Gastrocnemius medialis (tissue), 4 donors: Measurements from ENCODE around the gene MOV10. TPM values are rescaled to one million over a fixed set of nuclear protein-coding genes. Genes with fewer than 3 reads are reported as not detected.
"Not testable (repeated sequence)": the region's sequence is repeated elsewhere in the genome, so short reads cannot be mapped to it uniquely, and the experiment has no call there.

Experiments
- ATAC-seq, 2 donors: fragments of 150-250 bp; one replicate each; pipeline ENCODE4 v1.9.1; 2016
- DNase-seq, 2 donors: peaks; one replicate each; pipeline ENCODE4 v3.0.0-alpha.2; 2019
- H3K27ac ChIP-seq, 4 donors: fragments of 200-600 bp; sonication (generic); 1 replicate in 1 of 4; 2 replicates in 3 of 4; pipeline ENCODE4 v1.5.1; 2016 to 2018; ENCODE audit warnings: mild to moderate bottlenecking in 2 of 4, moderate library complexity in 1 of 4
- H3K27me3 ChIP-seq, 3 donors: fragments of 200-600 bp; sonication (generic) in 2 of 3; 1 replicate in 1 of 3; 2 replicates in 2 of 3; pipeline versions ENCODE4 v1.5.1 to v1.6.0; 2016 to 2019; ENCODE audit warnings: mild to moderate bottlenecking in 1 of 3, moderate library complexity in 1 of 3
- H3K36me3 ChIP-seq, 2 donors: fragments of 200-600 bp; sonication (generic) in 1 of 2; one replicate each; pipeline ENCODE4 v1.5.1; 2017 to 2018
- H3K4me1 ChIP-seq, 2 donors: fragments of 200-600 bp; sonication (generic) in 1 of 2; one replicate each; pipeline ENCODE4 v1.5.1; 2016 to 2017; ENCODE audit warnings: mild to moderate bottlenecking in 2 of 2
- H3K4me3 ChIP-seq, 4 donors: fragments of 200-600 bp; sonication (generic) in 3 of 4; 1 replicate in 1 of 4; 2 replicates in 3 of 4; pipeline ENCODE4 v1.5.1; 2016 to 2019; ENCODE audit warnings: mild to moderate bottlenecking in 2 of 4
- H3K9me3 ChIP-seq, 3 donors: fragments of 200-600 bp; sonication (generic) in 2 of 3; 1 replicate in 1 of 3; 2 replicates in 2 of 3; pipeline ENCODE4 v1.5.1; 2016 to 2019
- CTCF ChIP-seq, 5 experiments: fragments of 450-650 bp in 3 of 5; fragments of 200-600 bp in 2 of 5; sonication (generic) in 2 of 5; IDR thresholded peaks in 4 of 5; conservative IDR thresholded peaks in 1 of 5; 1 replicate in 4 of 5; 2 replicates in 1 of 5; pipeline ENCODE4 v1.5.1; 2016 to 2019; ENCODE audit warnings: antibody characterized with exemption in 5 of 5, mild to moderate bottlenecking in 3 of 5, moderate library complexity in 3 of 5
- POLR2A ChIP-seq, 2 donors: fragments of 450-650 bp; IDR thresholded peaks; one replicate each; pipeline ENCODE4 v1.6.1; 2017; ENCODE audit warnings: antibody characterized with exemption in 2 of 2, mild to moderate bottlenecking in 2 of 2, moderate library complexity in 2 of 2
- in situ Hi-C, 4 donors: fragments of 200-750 bp; cut with MboI; loops; one replicate each; pipeline versions ENCODE4 v1.15.0 to v1.8.0; 2017; ENCODE audit warnings: low sequenced_read_pairs in 4 of 4
- intact Hi-C: fragments of 100-400 bp; cut with DNase I; formaldehyde crosslinking; loops from one replicate; pipeline ENCODE4 v1.15.1; 2023; ENCODE audit warnings: low total_unique reads
- total RNA-seq, 4 donors: library from RNA; depleted of rRNA; stranded (reverse); fragments of >200 nt; gene quantifications; one replicate each; pipeline versions ENCODE4 v1.1.0 to v1.2.3, GENCODE V29; 2016

The MOV10 gene
- total RNA-seq, 4 donors from 2014 or later: 2.8 to 7.2 (median 4.8) TPM

GRCh38 chr1:112636056-112636455 lies 38.4 kb upstream of the MOV10 start:
- intact Hi-C loops: no loop called here
- Histone ChIP-seq H3K27me3 (no peaks in the 10 kb centered on the region), H3K9me3 (no peaks in the 10 kb centered on the region), H3K27ac (peak overlapping the region in 3 of 4 donors; percentile 22 to 52 (median 33)), H3K4me1 (peaks cover 27 to 41% of the 10 kb centered on the region in 2 donors), H3K36me3 (peaks cover 0 to 4% of the 10 kb centered on the region in 2 donors), H3K4me3 (no peak overlapping the region)
- no peak for DNase-seq
- no peak for TF ChIP-seq POLR2A (IDR thresholded peaks at IDR 0.05)
- ATAC-seq: no peak
- in situ Hi-C loops: no loop called here

DNA sequence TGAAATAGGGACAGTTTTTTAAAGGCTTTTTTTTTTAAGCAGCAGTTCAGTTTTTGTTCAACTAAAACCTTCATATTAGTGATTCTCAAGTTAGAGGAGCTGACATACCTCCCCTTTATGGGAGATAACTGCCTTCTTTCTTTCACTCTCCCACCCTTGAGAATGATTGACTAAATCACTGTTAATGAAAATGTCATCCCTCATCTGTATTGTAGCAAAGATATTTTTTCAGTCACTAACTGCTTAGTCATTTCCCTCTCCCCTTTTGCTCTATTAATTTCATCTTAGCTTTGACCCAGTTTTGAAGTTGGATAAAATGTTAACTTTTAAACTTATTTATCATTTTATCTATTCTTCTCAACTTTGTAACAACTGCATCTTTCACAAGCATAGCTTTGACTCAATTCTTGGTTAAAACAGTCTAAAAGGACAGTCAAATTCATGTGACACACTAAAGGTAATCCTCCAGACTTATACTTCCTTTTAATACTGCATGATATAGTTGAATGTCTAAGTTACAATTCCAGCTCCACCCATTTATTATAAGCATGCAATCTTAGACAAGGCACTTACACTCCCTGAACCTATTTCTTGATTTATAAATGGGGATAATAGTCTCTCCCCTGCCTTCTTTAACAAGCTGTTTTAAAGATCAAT lies 37.7 kb upstream of the MOV10 start:
- in situ Hi-C loops: no loop called here
- Histone ChIP-seq H3K9me3 (no peaks in the 10 kb centered on the region), H3K36me3 (no peaks in the 10 kb centered on the region), H3K4me1 (peaks cover 22 to 37% of the 10 kb centered on the region in 2 donors), H3K4me3 (no peak overlapping the region), H3K27ac (peak overlapping the region; percentile 22 to 52 (median 31)), H3K27me3 (no peaks in the 10 kb centered on the region)
- ATAC-seq: no peak
- no peak for DNase-seq
- intact Hi-C loops: no loop called here
- no peak for TF ChIP-seq POLR2A (IDR thresholded peaks at IDR 0.05)
- TF ChIP-seq CTCF (IDR thresholded peaks at IDR 0.05 in 4 of 5, conservative IDR thresholded peaks at IDR 0.05 in 1 of 5): no peak

DNA sequence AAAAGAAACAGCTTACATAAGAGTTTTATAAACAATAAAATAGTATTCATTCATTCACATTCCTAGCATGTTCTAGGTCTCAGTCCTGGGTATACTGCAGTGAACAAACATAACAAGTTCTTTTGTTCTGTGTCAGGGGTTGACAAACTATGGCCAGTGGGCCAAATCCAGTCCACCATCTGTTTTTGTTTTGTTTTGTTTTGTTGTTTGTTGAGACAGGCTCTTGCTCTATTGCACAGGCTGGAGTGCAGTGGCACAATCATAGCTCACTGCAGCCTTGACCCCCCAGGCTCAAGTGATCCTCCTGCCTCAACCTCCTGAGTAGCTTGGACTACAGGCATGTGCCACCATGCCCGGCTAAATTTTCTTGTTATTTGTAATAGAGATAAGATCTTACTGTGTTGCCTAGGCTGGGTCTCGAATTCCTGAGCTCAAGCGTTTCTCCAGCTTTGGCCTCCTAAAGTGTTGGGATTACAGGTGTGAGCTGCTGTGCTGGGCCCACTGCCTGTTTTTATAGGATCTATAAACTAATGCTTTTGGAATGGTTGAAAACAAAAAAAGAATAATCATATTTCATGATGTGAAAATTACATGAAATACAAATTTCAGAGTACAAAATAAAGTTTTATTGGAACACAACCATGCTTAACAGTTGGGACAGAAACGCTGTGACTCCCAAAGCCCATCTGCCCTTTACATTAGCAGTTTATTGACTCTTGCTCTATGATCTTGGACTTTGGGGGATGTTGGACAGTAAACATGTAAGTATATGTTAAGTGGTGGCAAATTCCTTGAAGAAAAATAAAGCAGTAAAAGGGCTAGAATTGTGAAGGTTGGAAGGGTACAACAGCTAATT lies 37.0 kb upstream of the MOV10 start:
- peak overlapping the region in 2 of 4 donors; percentile 33 to 52 for H3K27ac ChIP-seq

DNA sequence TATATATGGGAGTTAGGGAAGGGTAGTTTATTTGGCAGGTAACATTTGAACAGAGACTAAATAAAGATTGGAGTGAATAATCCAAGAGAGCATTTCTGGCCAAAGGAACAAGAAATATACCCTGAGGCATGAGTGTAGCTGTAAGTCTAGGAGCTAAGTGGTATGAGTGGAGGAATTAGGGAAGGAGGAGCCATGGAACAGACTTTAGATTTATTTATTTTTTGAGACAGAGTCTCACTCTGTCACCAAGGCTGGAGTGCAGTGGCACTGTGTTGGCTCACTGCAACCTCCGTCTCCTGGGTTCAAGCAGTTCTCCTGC lies 36.4 kb upstream of the MOV10 start:
- peaks cover 17 to 37% of the 10 kb centered on the region in 2 donors for H3K4me1 ChIP-seq
- DNase-seq (no peak), ATAC-seq (no peak)
- H3K27me3 ChIP-seq: no peaks in the 10 kb centered on the region
- no peaks in the 10 kb centered on the region for H3K36me3 ChIP-seq
- TF ChIP-seq POLR2A (IDR thresholded peaks at IDR 0.05): no peak
- no peaks in the 10 kb centered on the region for H3K9me3 ChIP-seq
- intact Hi-C loops: no loop called here
- no peak overlapping the region for H3K4me3 ChIP-seq
- H3K27ac ChIP-seq: peak overlapping the region in 2 of 4 donors; percentile 26 to 33
- in situ Hi-C loops: no loop called here

More for the DNA sequence above, 37.0 kb upstream of the MOV10 start:
- ATAC-seq (no peak), DNase-seq (no peak)
- no peaks in the 10 kb centered on the region for H3K36me3 ChIP-seq
- H3K9me3 ChIP-seq: no peaks in the 10 kb centered on the region
- peaks cover 18 to 37% of the 10 kb centered on the region in 2 donors for H3K4me1 ChIP-seq
- TF ChIP-seq CTCF (IDR thresholded peaks at IDR 0.05 in 4 of 5, conservative IDR thresholded peaks at IDR 0.05 in 1 of 5) (no peak), POLR2A (IDR thresholded peaks at IDR 0.05) (no peak)
- H3K27me3 ChIP-seq: no peaks in the 10 kb centered on the region
- in situ Hi-C loops (no loop called here), intact Hi-C loops (no loop called here)
- no peak overlapping the region for H3K4me3 ChIP-seq

GRCh38 chr1:112640437-112640836 lies 34.0 kb upstream of the MOV10 start:
- peaks cover 14 to 23% of the 10 kb centered on the region in 2 donors for H3K4me1 ChIP-seq
- ATAC-seq, H3K27me3 ChIP-seq, DNase-seq, intact Hi-C loops, in situ Hi-C loops, H3K36me3 ChIP-seq, H3K4me3 ChIP-seq, H3K27ac ChIP-seq, H3K9me3 ChIP-seq: not testable (repeated sequence)

GRCh38 chr1:112643080-112643479 lies 31.4 kb upstream of the MOV10 start:
- H3K27me3 ChIP-seq: no peaks in the 10 kb centered on the region
- in situ Hi-C loops: no loop called here

More at GRCh38 chr1:112643080-112643479, 31.4 kb upstream of the MOV10 start:
- peaks cover 0 to 9% of the 10 kb centered on the region in 2 donors for H3K36me3 ChIP-seq
- H3K4me3 ChIP-seq: no peak overlapping the region
- peaks cover 0 to 4% of the 10 kb centered on the region in 2 donors for H3K4me1 ChIP-seq
- H3K27ac ChIP-seq: no peak overlapping the region
- TF ChIP-seq CTCF (IDR thresholded peaks at IDR 0.05 in 4 of 5, conservative IDR thresholded peaks at IDR 0.05 in 1 of 5): no peak
- TF ChIP-seq POLR2A (IDR thresholded peaks at IDR 0.05): no peak
- no peaks in the 10 kb centered on the region for H3K9me3 ChIP-seq
- DNase-seq: no peak
- intact Hi-C loops: no loop called here
- no peak for ATAC-seq
